Peyer's patch (tissue), 4 donors: ENCODE results near the gene SUMF2. TPM values are rescaled to one million over a fixed set of nuclear protein-coding genes. Genes with fewer than 3 reads are reported as not detected.

ENCODE experiments used
- DNase-seq, 3 donors: peaks; one replicate each; pipeline ENCODE4 v3.0.0-alpha.2; 2017 to 2019
- H3K27ac ChIP-seq, 4 donors: fragments of 200-600 bp; sonication (generic); one replicate each; pipeline ENCODE4 v1.5.1; 2016 to 2019
- H3K27me3 ChIP-seq, 2 donors: fragments of 200-600 bp; sonication (generic); one replicate each; pipeline ENCODE4 v1.5.1; 2019
- H3K36me3 ChIP-seq, 3 donors: fragments of 200-600 bp; sonication (generic); one replicate each; pipeline ENCODE4 v1.5.1; 2016 to 2019
- H3K4me1 ChIP-seq, 4 donors: fragments of 200-600 bp; sonication (generic); one replicate each; pipeline ENCODE4 v1.5.1; 2016 to 2019
- H3K4me3 ChIP-seq, 4 donors: fragments of 200-600 bp; sonication (generic); 1 replicate in 3 of 4; 2 replicates in 1 of 4; pipeline ENCODE4 v1.5.1; 2016 to 2019; ENCODE audit warnings: mild to moderate bottlenecking in 1 of 4
- H3K9me3 ChIP-seq, 4 donors: fragments of 200-600 bp; sonication (generic); one replicate each; pipeline ENCODE4 v1.5.1; 2016 to 2019; ENCODE audit warnings: mild to moderate bottlenecking in 1 of 4
- CTCF ChIP-seq, 6 experiments: fragments of 450-650 bp in 4 of 6; fragments of 200-600 bp in 2 of 6; sonication (generic) in 1 of 6; IDR thresholded peaks; one replicate each; pipeline ENCODE4 v1.5.1; 2017 to 2019; ENCODE audit warnings: antibody characterized with exemption in 6 of 6, mild to moderate bottlenecking in 3 of 6, moderate library complexity in 1 of 6
- POLR2A ChIP-seq, 2 donors: fragments of 450-650 bp; IDR thresholded peaks; one replicate each; pipeline ENCODE4 v1.5.1; 2017; ENCODE audit warnings: antibody characterized with exemption in 2 of 2, mild to moderate bottlenecking in 2 of 2, moderate library complexity in 2 of 2
- small RNA-seq, 2 donors: library from RNA; depleted of rRNA; stranded (forward); fragments of <200 nt; gene quantifications; one replicate each; pipeline ENCODE3, GENCODE V24; 2016
- total RNA-seq, 4 donors: library from RNA; depleted of rRNA; stranded (reverse); fragments of >200 nt; gene quantifications; one replicate each; pipeline ENCODE4 v1.1.0, GENCODE V29; 2016

Gene SUMF2
- total RNA-seq, 4 donors from 2014 or later: 71.8 to 155 (median 128) TPM

GRCh38 chr7:56115852-56116538 lies 51.9 kb downstream of the SUMF2 start, which contains the start of gene NUPR2:
NUPR2 (minus strand) TSS chr7:56116417; CDS start chr7:56116314, 103 bp downstream.
- no peak within 1 kb of the TSS for H3K4me3 ChIP-seq
- DNase-seq: no peak
- no peaks in the 10 kb centered on the region for H3K4me1 ChIP-seq
- no peak within 1 kb of the TSS for H3K27ac ChIP-seq
- no peak for TF ChIP-seq POLR2A (IDR thresholded peaks at IDR 0.05)
- TF ChIP-seq CTCF (IDR thresholded peaks at IDR 0.05): no peak
- H3K9me3 ChIP-seq: no peaks in the 10 kb centered on the region
- H3K36me3 ChIP-seq: no peaks in the 10 kb centered on the region
- no peaks in the 10 kb centered on the region for H3K27me3 ChIP-seq

GRCh38 chr7:56121440-56121839 lies 57.4 kb downstream of the SUMF2 start:
- Histone ChIP-seq H3K4me3 (no peak overlapping the region), H3K9me3 (no peaks in the 10 kb centered on the region), H3K4me1 (no peaks in the 10 kb centered on the region), H3K27me3 (no peaks in the 10 kb centered on the region), H3K36me3 (no peaks in the 10 kb centered on the region), H3K27ac (no peak overlapping the region)
- DNase-seq: no peak
- no peak for TF ChIP-seq CTCF (IDR thresholded peaks at IDR 0.05)
- no peak for TF ChIP-seq POLR2A (IDR thresholded peaks at IDR 0.05)

- TF ChIP-seq CTCF (IDR thresholded peaks at IDR 0.05): no peak
- no peak for TF ChIP-seq POLR2A (IDR thresholded peaks at IDR 0.05)
- Histone ChIP-seq H3K4me3 (no peak overlapping the region), H3K27me3 (no peaks in the 10 kb centered on the region), H3K9me3 (no peaks in the 10 kb centered on the region), H3K27ac (no peak overlapping the region), H3K4me1 (no peaks in the 10 kb centered on the region), H3K36me3 (no peaks in the 10 kb centered on the region)
- DNase-seq: no peak
Observed at GRCh38 chr7:56124981-56125380, 60.9 kb downstream of the SUMF2 start.

- H3K4me3 ChIP-seq: no peak overlapping the region
- no peaks in the 10 kb centered on the region for H3K9me3 ChIP-seq
- no peaks in the 10 kb centered on the region for H3K4me1 ChIP-seq
- no peak overlapping the region for H3K27ac ChIP-seq
- DNase-seq: no peak
- no peaks in the 10 kb centered on the region for H3K27me3 ChIP-seq
- no peaks in the 10 kb centered on the region for H3K36me3 ChIP-seq
- no peak for TF ChIP-seq POLR2A (IDR thresholded peaks at IDR 0.05)
- TF ChIP-seq CTCF (IDR thresholded peaks at IDR 0.05): no peak
Observed at GRCh38 chr7:56125831-56126230, 61.7 kb downstream of the SUMF2 start.

GRCh38 chr7:56127241-56127975 lies 63.3 kb downstream of the SUMF2 start:
- DNase-seq: no peak
- Histone ChIP-seq H3K27me3 (no peaks in the 10 kb centered on the region), H3K36me3 (no peaks in the 10 kb centered on the region), H3K27ac (no peak overlapping the region), H3K9me3 (no peaks in the 10 kb centered on the region), H3K4me3 (no peak overlapping the region), H3K4me1 (no peaks in the 10 kb centered on the region)
- TF ChIP-seq CTCF (IDR thresholded peaks at IDR 0.05) (no peak), POLR2A (IDR thresholded peaks at IDR 0.05) (no peak)

Small RNA genes lying within 50 kb of the gene (small RNA-seq; reads per million reads assigned to genes)
- gene SNORA15 (0 reads per million in 2 donors), gene SNORA22B (0 reads per million in 2 donors)

Other genes with a start within 250 kb of the SUMF2 start
- gene SEPTIN14, start 201.5 kb upstream of the SUMF2 start, total RNA-seq: not detected
- 1 to 10 TPM; 2.8 to 8.3 (median 4.9) TPM for gene ZNF713, start 176.8 kb upstream of the SUMF2 start, total RNA-seq
- gene MRPS17, start 112.4 kb upstream of the SUMF2 start, total RNA-seq: 1 to 10 TPM; 4.4 to 10.0 (median 7.3) TPM
- 10 to 100 TPM; 37.5 to 87.5 (median 54.2) TPM for gene NIPSNAP2, start 99.7 kb upstream of the SUMF2 start, total RNA-seq
- 10 to 100 TPM; 12.3 to 25.6 (median 16.1) TPM for gene PSPH, start 12.8 kb upstream of the SUMF2 start, total RNA-seq
- 100 to 1,000 TPM in 1 of 4 donors, 10 to 100 TPM in 3; 61.3 to 150 (median 79.5) TPM for gene CCT6A, start 12.5 kb upstream of the SUMF2 start, total RNA-seq
- gene PHKG1, start 28.7 kb downstream of the SUMF2 start, total RNA-seq: 1 to 10 TPM; 1.1 to 8.3 (median 4.0) TPM
- 100 to 1,000 TPM; 223 to 346 (median 316) TPM for gene CHCHD2, start 42.2 kb downstream of the SUMF2 start, total RNA-seq
- gene NUPR2, start 52.1 kb downstream of the SUMF2 start, total RNA-seq: not detected